ENCODE data around the gene ARL2BP. TPM values are rescaled to one million over a fixed set of nuclear protein-coding genes. Genes with fewer than 3 reads are reported as not detected.

The ARL2BP gene
- total RNA-seq, 1 donor from 2014 or later = 81.4 TPM

GRCh38 chr16:57283214-57283958, 38.3 kb downstream of the ARL2BP start:
- DNase-seq = no peak

GRCh38 chr16:57283959-57284208, 38.8 kb downstream of the ARL2BP start:
- no peak for DNase-seq

- no peak for DNase-seq
Observed at GRCh38 chr16:57284209-57284951, 39.3 kb downstream of the ARL2BP start, which contains the start of gene PLLP. TSS of gene PLLP (minus strand) at chr16:57284672. CDS start at chr16:57284540, 132 bp downstream.

DNA sequence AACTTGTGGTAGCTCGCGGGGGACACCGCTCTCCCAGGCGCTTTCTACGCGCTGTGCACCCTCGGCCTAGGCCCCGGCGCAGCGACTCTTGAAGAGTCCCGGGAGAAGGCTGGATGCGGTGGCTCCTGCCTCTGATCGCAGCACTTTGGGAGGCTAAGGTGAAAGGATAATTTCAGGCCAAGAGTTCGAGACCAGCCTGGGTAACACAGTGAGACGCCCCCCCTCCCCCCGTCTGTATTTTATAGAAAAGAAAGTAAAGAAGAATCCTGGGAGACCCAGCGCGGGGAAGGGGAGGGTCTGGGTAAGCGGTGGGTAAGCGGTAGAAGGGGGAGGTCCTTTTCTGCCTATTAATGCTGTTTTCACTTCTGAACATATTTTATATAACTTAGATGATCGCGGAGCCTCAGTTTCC, 39.9 kb downstream of the ARL2BP start:
- DNase-seq = no peak

GRCh38 chr16:57285379-57285778, 40.3 kb downstream of the ARL2BP start:
- DNase-seq = no peak

DNA sequence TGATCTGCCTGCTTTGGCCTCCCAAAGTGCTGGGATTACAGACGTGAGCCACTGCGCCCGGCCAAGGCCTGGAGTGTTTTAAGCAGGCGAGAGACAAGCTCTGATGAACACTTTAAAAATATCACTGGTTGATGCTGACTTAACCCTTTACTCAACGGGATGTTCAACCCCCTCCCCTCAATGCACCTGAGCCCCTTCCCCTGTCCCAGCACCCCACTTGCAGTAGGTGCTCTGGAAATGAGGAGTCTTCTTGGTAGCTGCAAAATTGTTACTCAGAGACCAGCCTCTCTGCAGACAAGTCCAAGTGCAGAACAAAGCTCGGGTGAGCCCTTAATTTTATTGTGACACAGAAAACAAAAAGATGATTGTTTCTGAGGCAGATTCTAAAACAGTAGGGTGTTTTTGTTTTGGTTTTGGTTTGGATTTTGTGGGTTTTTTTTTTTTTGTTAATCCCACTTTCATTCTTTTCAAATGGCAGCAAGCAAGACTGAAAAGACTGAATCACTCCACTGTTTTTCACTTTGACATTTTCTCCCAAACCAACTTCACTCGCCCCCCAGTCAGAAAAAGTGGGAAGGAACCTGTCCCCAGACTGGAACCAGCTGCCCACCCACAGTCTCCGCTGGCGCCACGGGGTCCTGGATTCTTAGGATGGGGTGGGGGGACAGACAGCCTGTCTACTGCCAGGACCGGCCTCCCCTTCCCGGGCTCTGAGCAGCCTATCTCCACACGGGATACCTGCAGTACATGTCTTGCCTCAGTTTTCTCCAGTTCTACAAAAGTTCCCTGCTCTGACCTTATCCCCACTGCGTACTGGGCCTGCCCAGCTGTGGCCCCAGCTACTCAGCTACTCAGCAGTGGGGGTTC, 44.6 kb downstream of the ARL2BP start:
- DNase-seq = no peak

GRCh38 chr16:57297856-57298255, 52.8 kb downstream of the ARL2BP start:
- DNase-seq = no peak

DNA sequence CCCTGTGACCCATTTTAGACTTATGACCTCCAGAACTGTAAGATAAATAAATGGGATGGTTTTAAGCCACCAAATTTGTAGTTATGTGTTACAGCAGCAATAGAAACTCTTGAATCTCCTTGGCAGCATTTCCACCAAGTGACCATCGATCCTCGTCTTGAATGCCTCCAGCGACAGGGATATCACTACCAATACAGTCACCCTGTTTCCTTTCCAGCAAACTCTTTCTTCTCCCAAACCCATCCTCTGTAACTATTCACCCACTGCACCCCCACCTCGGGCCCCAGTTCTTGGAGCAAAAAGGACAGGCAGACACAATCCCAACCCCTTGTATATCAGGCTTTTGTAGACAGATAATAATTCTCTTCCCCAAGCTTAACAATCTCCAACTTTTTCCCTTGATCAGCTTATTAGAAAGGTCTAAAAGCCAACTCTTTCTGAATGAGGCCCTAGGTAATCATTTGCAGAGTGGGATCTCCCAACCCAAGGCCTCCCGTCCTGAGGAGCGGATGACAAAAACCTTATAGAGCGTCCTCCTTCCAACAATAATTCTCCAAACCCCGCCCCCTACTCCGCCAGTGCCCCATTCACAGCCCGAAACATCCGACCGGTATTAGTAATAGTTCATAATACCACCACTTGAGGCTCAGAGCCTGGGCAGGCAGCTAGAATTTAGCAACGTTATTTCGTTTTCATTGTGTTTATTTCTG, 54.1 kb downstream of the ARL2BP start:
- no peak for DNase-seq

- DNase-seq = peak; percentile 80
Observed at GRCh38 chr16:57299719-57300386, 54.8 kb downstream of the ARL2BP start.

- peak; percentile 98 for DNase-seq
Observed at GRCh38 chr16:57300387-57301125, 55.5 kb downstream of the ARL2BP start.

GRCh38 chr16:57301126-57301817, 56.2 kb downstream of the ARL2BP start:
- DNase-seq = peak; percentile 63

Other genes starting within 250 kb of the ARL2BP start
- gene CPNE2, start 152.7 kb upstream of the ARL2BP start, total RNA-seq = 40.6 TPM
- gene PSME3IP1, start 59.2 kb upstream of the ARL2BP start, total RNA-seq = 104 TPM
- 75.5 TPM for gene RSPRY1, start 58.9 kb upstream of the ARL2BP start, total RNA-seq
- 1.2 TPM for gene PLLP, start 39.4 kb downstream of the ARL2BP start, total RNA-seq
- gene CCL22, start 113.5 kb downstream of the ARL2BP start, total RNA-seq = not detected
- gene CX3CL1, start 127.2 kb downstream of the ARL2BP start, total RNA-seq = 2.5 TPM
- gene CCL17, start 159.5 kb downstream of the ARL2BP start, total RNA-seq = not detected
- 51.5 TPM for gene CIAPIN1, start 202.1 kb downstream of the ARL2BP start, total RNA-seq
- gene COQ9, start 202.2 kb downstream of the ARL2BP start, total RNA-seq = 20.9 TPM
- gene POLR2C, start 217.4 kb downstream of the ARL2BP start, total RNA-seq = 52.7 TPM
- 65.0 TPM for gene DOK4, start 241.2 kb downstream of the ARL2BP start, total RNA-seq

Measured in occipital lobe (tissue), 2 donors.